ENCODE results near the gene PROP1. TPM values are rescaled to one million over a fixed set of nuclear protein-coding genes. Genes with fewer than 3 reads are reported as not detected.

Gene PROP1
- total RNA-seq (2022; extraction: Qiagen RNA extraction): 0.06 to 0.34 TPM (median 0.12 TPM) in 3 of 5 replicates, not detected in the others

GRCh38 chr5:177995691-177996595, at the start of gene PROP1:
TSS of gene PROP1 (minus strand) at chr5:177996242. CDS start at chr5:177995933, 309 bp downstream.

Other genes starting within 250 kb of the PROP1 start
- not detected in 5 replicates for gene FAM153A, start 213.3 kb downstream of the PROP1 start, total RNA-seq (2022; extraction: Qiagen RNA extraction)
- 0.77 to 1.1 TPM (median 1.0 TPM) in 5 replicates for gene N4BP3, start 117.3 kb upstream of the PROP1 start, total RNA-seq (2022; extraction: Qiagen RNA extraction)
- gene RMND5B, start 134.8 kb upstream of the PROP1 start, total RNA-seq (2022; extraction: Qiagen RNA extraction): 23.6 to 32.0 TPM (median 29.5 TPM) in 5 replicates
- gene NHP2, start 157.6 kb upstream of the PROP1 start, total RNA-seq (2022; extraction: Qiagen RNA extraction): 387 to 490 TPM (median 405 TPM) in 5 replicates
- gene GMCL2, start 191.1 kb upstream of the PROP1 start, total RNA-seq (2022; extraction: Qiagen RNA extraction): not detected in 5 replicates
- 303 to 325 TPM (median 313 TPM) in 5 replicates for gene HNRNPAB, start 208.3 kb upstream of the PROP1 start, total RNA-seq (2022; extraction: Qiagen RNA extraction)
- 6.1 to 9.4 TPM (median 8.9 TPM) in 5 replicates for gene PHYKPL, start 236.6 kb upstream of the PROP1 start, total RNA-seq (2022; extraction: Qiagen RNA extraction)

Measured in A549 treated with AZD2906 at 1 μM for 4 hours (cell line).